HUES48 (cell line): Measurements from ENCODE around the gene OR8D1.

Experiments used
- H3K27ac ChIP-seq: one replicate; pipeline ENCODE4 v1.7.0; 2013; ENCODE audit warnings: low read depth, low read length, inconsistent platforms
- H3K27me3 ChIP-seq: 2 replicates; pipeline ENCODE4 v1.6.1; 2013; ENCODE audit warnings: mild to moderate bottlenecking, low read length; ENCODE audit not compliant: control insufficient read depth, insufficient read depth
- H3K36me3 ChIP-seq: 2 replicates; pipeline ENCODE4 v1.6.1; 2013; ENCODE audit warnings: low read length; ENCODE audit not compliant: control insufficient read depth, insufficient read depth
- H3K4me1 ChIP-seq: 2 replicates; pipeline ENCODE4 v1.6.1; 2013; ENCODE audit warnings: mild to moderate bottlenecking, low read length; ENCODE audit not compliant: control insufficient read depth, insufficient read depth
- H3K4me3 ChIP-seq: 2 replicates; pipeline ENCODE4 v1.5.1; 2013; ENCODE audit warnings: mild to moderate bottlenecking, low read depth, low read length
- H3K9ac ChIP-seq: 2 replicates; pipeline ENCODE4 v1.6.1; 2013; ENCODE audit warnings: mild to moderate bottlenecking, low read depth, low read length, moderate library complexity
- H3K9me3 ChIP-seq: 2 replicates; pipeline ENCODE4 v1.6.1; 2013; ENCODE audit warnings: low read length; ENCODE audit not compliant: control insufficient read depth, insufficient read depth

The OR8D1 gene

DNA sequence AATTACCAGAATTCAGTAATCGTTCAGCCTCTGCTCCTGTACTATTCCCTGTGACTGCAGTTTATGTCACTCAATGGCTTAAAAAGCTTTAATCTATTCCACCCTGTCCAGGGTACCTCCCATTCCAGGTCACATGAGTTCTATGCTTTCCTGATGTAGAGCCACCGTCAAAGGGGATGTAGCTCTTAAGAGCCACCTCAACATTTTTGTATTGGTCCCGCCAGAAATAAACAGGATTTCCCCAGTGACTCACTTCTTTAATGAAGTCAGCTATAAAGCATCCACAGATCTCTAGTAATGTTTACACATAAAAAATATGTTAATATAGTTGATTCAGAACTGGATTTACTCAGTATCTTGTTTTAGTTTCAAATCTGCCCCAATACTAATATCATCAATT, 1.3 kb upstream of the OR8D1 start:
- no peaks in the 10 kb centered on the region for H3K9me3 ChIP-seq
- no peak overlapping the region for H3K4me3 ChIP-seq
- no peak overlapping the region for H3K27ac ChIP-seq
- no peaks in the 10 kb centered on the region for H3K4me1 ChIP-seq
- no peaks in the 10 kb centered on the region for H3K36me3 ChIP-seq
- H3K9ac ChIP-seq: no peak overlapping the region
- H3K27me3 ChIP-seq: no peaks in the 10 kb centered on the region

DNA sequence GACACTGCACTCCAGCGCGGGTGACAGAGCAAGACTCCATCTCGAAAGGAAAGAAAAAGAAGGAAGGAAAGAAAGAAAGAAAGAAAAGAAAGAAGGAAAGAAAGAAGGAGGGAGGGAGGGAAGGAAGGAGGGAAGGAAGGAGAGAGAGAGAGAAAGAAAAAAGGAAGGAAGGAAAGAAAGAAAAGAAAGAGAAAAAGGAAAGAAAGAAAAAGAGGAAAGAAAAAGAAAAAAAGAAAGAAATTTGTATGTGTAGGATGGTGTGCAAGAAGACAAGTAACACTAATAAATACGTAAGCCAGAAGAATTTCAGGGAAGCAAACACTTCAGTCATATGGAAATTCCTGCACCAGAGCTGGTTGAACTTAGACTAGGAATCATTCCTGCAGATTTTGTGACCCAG, 618 bp downstream of the OR8D1 start:
- Histone ChIP-seq H3K27me3 (no peaks in the 10 kb centered on the region), H3K9me3 (no peaks in the 10 kb centered on the region), H3K9ac (no peak overlapping the region), H3K4me1 (no peaks in the 10 kb centered on the region), H3K36me3 (no peaks in the 10 kb centered on the region), H3K27ac (no peak overlapping the region), H3K4me3 (no peak overlapping the region)

DNA sequence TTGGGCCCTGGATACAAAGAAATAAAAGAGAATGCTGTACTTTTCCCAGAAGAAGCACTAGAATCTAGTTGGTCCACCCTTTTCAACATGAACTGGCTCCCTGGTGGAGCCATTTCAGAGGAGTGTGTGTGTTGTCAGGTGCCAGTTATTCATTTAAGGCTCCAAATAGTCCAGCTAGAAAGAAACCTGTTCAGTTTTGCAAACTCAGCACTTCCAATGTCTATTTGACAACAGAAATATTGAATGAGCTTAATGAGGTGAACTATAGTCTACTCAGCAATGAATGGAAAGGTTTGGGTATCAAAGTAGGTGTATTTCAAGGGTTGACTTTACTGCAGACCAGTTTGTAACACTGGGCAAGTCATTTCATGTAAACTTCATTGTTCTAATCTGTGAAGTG, 2.1 kb downstream of the OR8D1 start:
- H3K27ac ChIP-seq: no peak overlapping the region
- no peaks in the 10 kb centered on the region for H3K36me3 ChIP-seq
- H3K4me1 ChIP-seq: no peaks in the 10 kb centered on the region
- H3K27me3 ChIP-seq: no peaks in the 10 kb centered on the region
- no peaks in the 10 kb centered on the region for H3K9me3 ChIP-seq
- no peak overlapping the region for H3K9ac ChIP-seq
- H3K4me3 ChIP-seq: no peak overlapping the region

DNA sequence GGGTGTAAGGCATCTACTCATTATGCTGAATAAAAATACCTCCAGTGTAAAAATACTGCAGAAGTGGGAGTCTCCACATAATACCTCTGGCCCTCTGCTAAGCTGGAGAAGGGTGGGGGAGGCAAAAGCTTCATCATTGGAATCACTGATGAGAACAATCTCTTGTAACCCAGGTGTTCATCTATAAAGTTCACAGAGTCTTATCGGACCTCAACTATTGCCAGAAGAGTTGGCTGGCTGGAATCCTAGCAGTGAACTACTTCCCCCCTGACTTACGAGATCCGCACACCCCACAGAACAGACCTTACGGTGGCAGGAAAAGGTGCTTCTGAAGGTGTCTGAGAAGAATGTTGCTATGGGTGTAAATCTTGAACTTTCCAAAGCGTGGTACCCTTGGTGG, 2.5 kb downstream of the OR8D1 start:
- H3K4me3 ChIP-seq: no peak overlapping the region
- no peak overlapping the region for H3K27ac ChIP-seq
- H3K36me3 ChIP-seq: no peaks in the 10 kb centered on the region
- H3K9ac ChIP-seq: no peak overlapping the region
- H3K4me1 ChIP-seq: no peaks in the 10 kb centered on the region
- no peaks in the 10 kb centered on the region for H3K9me3 ChIP-seq
- no peaks in the 10 kb centered on the region for H3K27me3 ChIP-seq

DNA sequence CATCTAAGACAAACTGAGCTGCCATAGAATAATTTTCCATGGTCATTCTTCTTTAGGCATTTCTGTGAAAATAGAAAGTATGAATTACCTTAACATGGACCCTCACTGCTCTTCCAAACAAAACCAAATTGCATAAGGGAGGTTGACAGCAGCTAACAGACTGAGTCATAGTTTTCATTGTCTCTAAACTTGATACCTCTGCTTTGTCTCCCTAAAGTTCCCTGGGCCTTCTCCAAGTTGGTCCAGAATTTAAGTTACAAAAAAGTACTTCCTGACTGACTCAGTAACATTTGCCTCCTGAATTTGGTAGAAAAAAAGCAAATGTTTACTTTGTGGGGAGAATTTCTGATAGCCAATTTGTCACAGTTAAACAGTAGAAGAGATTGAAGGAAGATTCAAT, 3.0 kb downstream of the OR8D1 start:
- Histone ChIP-seq H3K9ac (no peak overlapping the region), H3K4me3 (no peak overlapping the region), H3K36me3 (no peaks in the 10 kb centered on the region), H3K27ac (no peak overlapping the region), H3K9me3 (no peaks in the 10 kb centered on the region), H3K27me3 (no peaks in the 10 kb centered on the region), H3K4me1 (no peaks in the 10 kb centered on the region)

DNA sequence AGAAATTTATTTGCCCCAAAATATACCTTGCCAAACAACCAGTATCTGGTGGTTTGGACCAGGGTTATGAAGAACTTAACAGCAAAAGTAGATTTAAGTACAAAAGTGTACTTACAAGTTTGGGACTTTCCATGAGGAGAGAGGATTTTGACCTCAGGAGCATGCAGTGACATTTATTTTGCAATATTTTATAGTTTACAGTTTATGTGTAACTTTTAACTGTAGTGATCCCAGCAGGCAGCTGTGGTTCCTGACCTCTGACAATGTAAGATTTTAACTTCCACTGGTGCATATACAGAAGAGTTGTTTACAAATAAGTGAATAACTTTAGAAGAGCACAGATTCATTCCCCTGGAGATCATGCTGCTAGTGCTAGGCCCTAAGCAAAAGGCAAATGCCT, 6.7 kb downstream of the OR8D1 start:
- Histone ChIP-seq H3K36me3 (no peaks in the 10 kb centered on the region), H3K4me3 (no peak overlapping the region), H3K27me3 (no peaks in the 10 kb centered on the region), H3K9me3 (no peaks in the 10 kb centered on the region), H3K9ac (no peak overlapping the region), H3K27ac (no peak overlapping the region), H3K4me1 (peaks cover 11% of the 10 kb centered on the region)

DNA sequence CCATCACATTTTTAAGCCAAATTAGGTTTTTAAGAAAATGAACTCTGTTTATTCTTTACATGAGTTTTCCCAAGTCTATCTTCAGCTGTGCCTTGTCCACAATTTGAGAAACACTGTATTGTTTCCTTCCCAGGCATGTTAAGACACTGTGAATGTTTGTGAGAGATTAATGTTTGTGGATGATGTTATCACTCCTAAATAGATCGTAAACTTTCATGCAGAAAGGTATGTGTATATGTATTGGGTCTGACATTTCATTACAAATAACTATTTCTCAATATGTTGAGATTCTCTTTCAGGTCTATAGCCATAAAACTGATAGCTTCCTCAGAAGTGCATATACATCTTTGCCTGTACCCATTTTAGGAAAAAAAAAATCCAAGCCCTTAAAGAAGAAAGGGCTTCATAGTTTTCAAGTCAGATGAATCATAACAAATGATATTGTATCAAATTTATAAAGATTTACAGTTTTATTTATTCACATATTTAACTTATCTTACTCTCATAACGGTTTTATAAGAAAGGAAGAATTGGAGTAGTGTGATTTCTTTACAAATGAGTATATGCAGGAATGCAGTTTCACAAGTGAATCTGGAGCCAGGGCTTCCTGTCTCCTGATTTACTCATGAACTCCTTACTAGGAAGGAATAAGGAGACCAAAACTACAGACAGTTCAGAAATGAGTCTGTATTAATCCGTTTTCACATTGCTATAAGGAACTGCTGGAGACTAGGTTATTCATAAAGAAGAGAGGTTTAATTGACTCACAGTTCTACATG, 11.2 kb downstream of the OR8D1 start:
- H3K4me1 ChIP-seq: peaks cover 21% of the 10 kb centered on the region
- no peak overlapping the region for H3K9ac ChIP-seq
- H3K4me3 ChIP-seq: no peak overlapping the region
- H3K36me3 ChIP-seq: no peaks in the 10 kb centered on the region
- H3K27ac ChIP-seq: no peak overlapping the region
- no peaks in the 10 kb centered on the region for H3K9me3 ChIP-seq
- no peaks in the 10 kb centered on the region for H3K27me3 ChIP-seq

DNA sequence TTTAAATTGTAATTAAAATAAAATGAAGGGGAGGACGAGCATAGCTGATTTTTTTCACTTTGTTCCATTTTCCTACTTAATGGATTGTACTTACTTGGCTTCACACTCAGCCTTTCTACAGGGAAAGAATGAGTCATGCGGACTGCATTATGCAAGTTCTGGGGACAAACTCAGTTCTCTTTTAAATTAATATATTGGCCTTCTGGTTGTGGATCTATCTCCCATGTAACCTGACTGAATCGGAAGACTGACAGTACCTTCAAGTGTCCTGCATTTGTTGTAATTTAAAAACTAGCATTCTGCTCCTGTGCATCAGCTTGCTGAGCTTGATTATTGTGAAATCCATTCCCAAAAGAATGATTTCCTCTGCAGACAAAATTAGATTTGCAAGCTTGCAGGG, 12.2 kb downstream of the OR8D1 start:
- Histone ChIP-seq H3K36me3 (no peaks in the 10 kb centered on the region), H3K27me3 (no peaks in the 10 kb centered on the region), H3K9ac (no peak overlapping the region), H3K4me3 (no peak overlapping the region), H3K9me3 (no peaks in the 10 kb centered on the region), H3K27ac (no peak overlapping the region), H3K4me1 (peaks cover 21% of the 10 kb centered on the region)

DNA sequence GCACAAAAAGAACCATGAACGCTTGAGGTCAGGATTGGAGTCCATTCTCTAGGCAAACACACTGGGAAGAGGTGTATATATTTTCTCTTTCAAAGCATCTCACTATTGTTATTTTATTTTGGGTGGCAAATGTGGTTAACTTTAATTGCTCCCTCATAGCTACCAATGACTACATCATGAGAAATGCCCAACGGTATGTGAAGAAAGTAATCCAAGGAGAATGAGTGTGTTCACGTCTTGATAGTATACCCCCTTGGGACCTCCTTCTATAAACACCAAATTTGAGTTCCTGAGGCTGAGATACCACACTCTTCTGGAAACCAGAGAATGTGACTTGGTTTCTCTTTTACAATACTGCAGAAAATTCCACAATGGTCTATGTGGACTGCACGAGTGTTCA, 15.8 kb downstream of the OR8D1 start:
- Histone ChIP-seq H3K9me3 (no peaks in the 10 kb centered on the region), H3K4me3 (no peak overlapping the region), H3K4me1 (peaks cover 18% of the 10 kb centered on the region), H3K36me3 (no peaks in the 10 kb centered on the region), H3K27me3 (no peaks in the 10 kb centered on the region), H3K27ac (no peak overlapping the region), H3K9ac (no peak overlapping the region)

DNA sequence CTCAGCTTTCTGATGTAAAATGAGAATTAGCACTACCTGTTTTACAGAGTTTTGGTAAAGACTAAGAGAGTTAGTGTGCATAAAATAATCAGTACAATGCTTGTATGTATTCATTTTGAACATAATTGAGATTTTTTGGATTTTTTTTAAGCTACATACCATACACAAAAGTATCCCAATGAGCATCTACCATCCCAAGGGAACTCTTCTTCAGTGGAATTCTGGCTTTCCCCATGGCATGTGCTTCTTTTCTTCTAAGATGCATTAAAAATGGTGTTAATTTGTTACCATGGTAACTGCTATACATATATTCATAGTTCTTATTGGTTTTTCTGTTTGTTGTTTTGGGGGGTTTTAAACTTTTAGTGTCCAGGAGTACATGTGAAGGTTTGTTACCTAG, 17.7 kb downstream of the OR8D1 start:
- Histone ChIP-seq H3K27ac (no peak overlapping the region), H3K27me3 (no peaks in the 10 kb centered on the region), H3K4me3 (no peak overlapping the region), H3K4me1 (no peaks in the 10 kb centered on the region; the same call in 1 of the 2 replicates), H3K36me3 (no peaks in the 10 kb centered on the region), H3K9ac (no peak overlapping the region), H3K9me3 (no peaks in the 10 kb centered on the region)

DNA sequence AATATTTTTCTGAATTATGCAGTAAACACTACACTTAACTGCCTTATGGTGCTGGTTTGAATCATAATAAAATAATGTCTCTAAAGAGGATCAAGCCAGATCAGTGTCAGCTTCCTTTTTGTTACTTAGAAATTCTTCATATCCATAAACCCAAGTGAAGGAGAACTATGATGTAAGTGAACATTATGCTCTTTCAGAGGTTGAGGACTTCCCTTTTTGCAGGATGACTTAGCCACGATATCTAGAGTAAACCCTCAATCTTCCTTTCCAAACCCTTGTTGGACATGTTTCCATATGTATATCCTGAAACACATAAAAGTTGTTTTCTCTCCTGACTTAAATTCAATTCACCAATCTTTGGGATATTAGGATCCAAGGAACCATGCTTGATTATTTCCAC, 19.1 kb downstream of the OR8D1 start:
- H3K4me3 ChIP-seq: no peak overlapping the region
- H3K4me1 ChIP-seq: no peaks in the 10 kb centered on the region; the same call in 1 of the 2 replicates
- no peak overlapping the region for H3K9ac ChIP-seq
- no peaks in the 10 kb centered on the region for H3K27me3 ChIP-seq
- no peaks in the 10 kb centered on the region for H3K36me3 ChIP-seq
- no peak overlapping the region for H3K27ac ChIP-seq
- H3K9me3 ChIP-seq: no peaks in the 10 kb centered on the region
